Neuronal stem cell (in vitro differentiated cells): ENCODE results near the gene ZNF558. TPM values are rescaled to one million over a fixed set of nuclear protein-coding genes. Genes with fewer than 3 reads are reported as not detected.
"Not testable (repeated sequence)": the region's sequence is repeated elsewhere in the genome, so short reads cannot be mapped to it uniquely, and the experiment has no call there.

Source experiments
- DNase-seq: peaks from one replicate; pipeline ENCODE4 v3.0.0-alpha.2; 2013; ENCODE audit warnings: low spot score
- H2AFZ ChIP-seq: one replicate; pipeline ENCODE4 v1.6.1; 2013; ENCODE audit warnings: mild to moderate bottlenecking, low read length, inconsistent platforms
- H2AK5ac ChIP-seq: 2 replicates; pipeline ENCODE4 v1.6.1; 2013; ENCODE audit warnings: low read depth, mild to moderate bottlenecking, inconsistent platforms, low read length, moderate library complexity, mixed read lengths
- H2BK120ac ChIP-seq: 2 replicates; pipeline ENCODE4 v1.6.1; 2013; ENCODE audit warnings: low read depth, mild to moderate bottlenecking, inconsistent platforms, low read length, moderate library complexity, mixed read lengths
- H2BK12ac ChIP-seq: one replicate; pipeline ENCODE4 v1.6.1; 2013; ENCODE audit warnings: low read length, inconsistent platforms
- H2BK15ac ChIP-seq: 2 replicates; pipeline ENCODE4 v1.6.1; 2013; ENCODE audit warnings: mild to moderate bottlenecking, low read length, inconsistent platforms, mixed read lengths
- H2BK5ac ChIP-seq: one replicate; pipeline ENCODE4 v1.6.1; 2013; ENCODE audit warnings: inconsistent platforms, mild to moderate bottlenecking, low read length, moderate library complexity
- H3K14ac ChIP-seq: one replicate; pipeline ENCODE4 v1.6.1; 2013; ENCODE audit warnings: low read length, inconsistent platforms
- H3K18ac ChIP-seq: 2 replicates; pipeline ENCODE4 v1.6.1; 2013; ENCODE audit warnings: low read length, inconsistent platforms
- H3K23ac ChIP-seq: 2 replicates; pipeline ENCODE4 v1.6.1; 2013; ENCODE audit warnings: low read depth, mild to moderate bottlenecking, mixed read lengths, low read length, inconsistent platforms; ENCODE audit not compliant: poor library complexity
- H3K27ac ChIP-seq: replicated peaks from 3 replicates; pipeline ENCODE4 v1.5.1; 2013; ENCODE audit warnings: low read length, inconsistent platforms
- H3K27me3 ChIP-seq, 3 experiments: 2 replicates each; pipeline ENCODE4 v1.6.1; 2013; ENCODE audit warnings: low read length in 3 of 3, mild to moderate bottlenecking in 2 of 3, inconsistent platforms in 1 of 3, low read depth in 1 of 3, mixed read lengths in 1 of 3, moderate library complexity in 1 of 3; ENCODE audit not compliant: control insufficient read depth in 3 of 3, insufficient read depth in 3 of 3
- H3K36me3 ChIP-seq, 2 donors: replicated peaks in 1 of 2; 2 replicates each; pipeline ENCODE4 v1.6.1; 2013; ENCODE audit warnings: low read length in 2 of 2; ENCODE audit not compliant: control insufficient read depth in 2 of 2, insufficient read depth in 2 of 2
- H3K4ac ChIP-seq: 2 replicates; pipeline ENCODE4 v1.6.1; 2013; ENCODE audit warnings: inconsistent platforms, mild to moderate bottlenecking, low read length, moderate library complexity
- H3K4me1 ChIP-seq, 2 donors: 1 replicate in 1 of 2; 2 replicates in 1 of 2; pipeline ENCODE4 v1.6.1; 2013; ENCODE audit warnings: low read length in 2 of 2, low read depth in 1 of 2; ENCODE audit not compliant: control insufficient read depth in 2 of 2, insufficient read depth in 1 of 2
- H3K4me2 ChIP-seq: one replicate; pipeline ENCODE4 v1.6.1; 2013; ENCODE audit warnings: mild to moderate bottlenecking, low read length, inconsistent platforms; ENCODE audit not compliant: insufficient read depth, poor library complexity, severe bottlenecking
- H3K4me3 ChIP-seq, 2 donors: 2 replicates each; pipeline ENCODE4 v1.5.1; 2013; ENCODE audit warnings: low read length in 2 of 2, mild to moderate bottlenecking in 2 of 2, inconsistent platforms in 1 of 2, moderate library complexity in 1 of 2
- H3K79me1 ChIP-seq: one replicate; pipeline ENCODE4 v1.6.1; 2013; ENCODE audit warnings: low read depth, mild to moderate bottlenecking, inconsistent platforms, low read length, moderate library complexity
- H3K9ac ChIP-seq: one replicate; pipeline ENCODE4 v1.6.1; 2013; ENCODE audit warnings: mild to moderate bottlenecking, low read depth, low read length, inconsistent platforms; ENCODE audit not compliant: poor library complexity
- H3K9me3 ChIP-seq, 2 donors: replicated peaks in 1 of 2; 2 replicates each; pipeline versions ENCODE3 to v1.6.1; 2013; ENCODE audit warnings: low read length in 2 of 2, mild to moderate bottlenecking in 2 of 2, inconsistent platforms in 1 of 2, low read depth in 1 of 2, mixed read lengths in 1 of 2, moderate library complexity in 1 of 2; ENCODE audit not compliant: control insufficient read depth in 2 of 2, insufficient read depth in 1 of 2
- H4K8ac ChIP-seq: one replicate; pipeline ENCODE4 v1.6.1; 2013; ENCODE audit warnings: low read depth, mild to moderate bottlenecking, inconsistent platforms, low read length, moderate library complexity
- H4K91ac ChIP-seq: one replicate; pipeline ENCODE4 v1.6.1; 2013; ENCODE audit warnings: low read length, low read depth, mild to moderate bottlenecking, inconsistent platforms; ENCODE audit not compliant: poor library complexity
- WGBS, 2 donors: extraction: QIAGEN DNeasy Blood & Tissue Kit; methylation state at CpG; one replicate each; pipeline ENCODE4 v1.1.7; 2013; ENCODE audit warnings: missing lambda C conversion rate in 2 of 2, mixed read lengths in 1 of 2; ENCODE audit not compliant: insufficient read length in 2 of 2, insufficient replicate concordance in 1 of 2; ENCODE audit errors: extremely low coverage in 2 of 2; 5-methylcytosine and 5-hydroxymethylcytosine counted together
- small RNA-seq: library from polyadenylated mRNA; stranded (forward); fragments of <200 nt; extraction: miRNeasy Mini kit (QIAGEN cat#:217004); gene quantifications from one replicate; pipeline ENCODE3, GENCODE V24; 2013; ENCODE audit not compliant: insufficient read depth

Gene ZNF558

DNA sequence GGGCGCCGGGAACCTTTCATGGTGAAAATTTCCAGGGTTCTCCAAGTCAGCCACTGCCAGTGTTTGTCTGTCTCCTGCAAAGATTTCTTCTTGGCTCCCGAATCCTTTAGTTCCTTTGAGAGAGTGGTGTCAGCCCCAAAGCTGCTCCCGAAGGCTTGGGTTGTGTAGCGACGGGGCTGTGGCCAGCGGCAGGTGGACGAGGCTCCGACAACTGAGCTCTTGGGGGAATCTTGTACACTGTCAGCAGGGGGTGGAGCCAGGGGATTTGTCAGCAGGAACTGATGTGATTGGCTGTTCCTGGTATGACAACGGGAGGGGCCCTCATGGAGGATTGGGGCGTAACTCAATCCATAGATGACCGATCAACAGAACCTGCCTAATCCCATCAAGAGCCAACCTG, 58.5 kb downstream of the ZNF558 start:
- not testable (repeated sequence) for H2BK15ac ChIP-seq, H3K23ac ChIP-seq, H2AFZ ChIP-seq, H3K14ac ChIP-seq, H3K36me3 ChIP-seq, DNase-seq, H2BK120ac ChIP-seq, H3K79me1 ChIP-seq, H3K4me1 ChIP-seq, H3K9me3 ChIP-seq, H3K4me3 ChIP-seq, H2BK5ac ChIP-seq, H4K91ac ChIP-seq, H3K27me3 ChIP-seq, H3K27ac ChIP-seq, H3K9ac ChIP-seq, H2BK12ac ChIP-seq, H3K4ac ChIP-seq, H3K18ac ChIP-seq, H3K4me2 ChIP-seq, H4K8ac ChIP-seq, H2AK5ac ChIP-seq
- WGBS, 2 donors = no CpG with 5 or more reads among the region's 12 CpGs

DNA sequence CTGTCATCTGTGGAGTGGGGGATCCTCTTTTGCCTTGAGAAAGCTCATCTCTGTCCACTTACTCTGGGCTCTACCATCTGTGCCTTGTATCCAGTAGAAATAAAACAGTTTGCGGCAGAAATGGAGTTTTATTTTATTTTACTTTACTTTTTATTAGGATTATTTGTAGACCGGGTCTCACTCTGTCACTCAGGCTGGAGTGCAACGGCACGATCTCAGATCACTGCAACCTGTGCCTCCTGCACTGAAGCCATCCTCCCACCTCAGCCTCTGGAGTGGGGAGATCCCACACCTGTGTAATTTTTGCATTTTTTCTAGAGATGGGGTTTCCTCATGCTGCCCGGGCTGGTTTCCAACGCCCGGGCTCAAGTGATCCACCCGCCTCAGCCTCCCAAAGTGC, 62.8 kb downstream of the ZNF558 start:
- not testable (repeated sequence) for H3K4me3 ChIP-seq, H3K23ac ChIP-seq, H2BK5ac ChIP-seq, H2AFZ ChIP-seq, H2BK15ac ChIP-seq, H3K9me3 ChIP-seq, H3K27me3 ChIP-seq, H3K36me3 ChIP-seq, H2AK5ac ChIP-seq, H3K27ac ChIP-seq, H2BK120ac ChIP-seq, H3K4me2 ChIP-seq, H3K4me1 ChIP-seq, H4K8ac ChIP-seq, H3K79me1 ChIP-seq, H2BK12ac ChIP-seq, H3K18ac ChIP-seq, H4K91ac ChIP-seq, H3K9ac ChIP-seq, H3K14ac ChIP-seq, H3K4ac ChIP-seq, DNase-seq
- WGBS, 2 donors = no CpG with 5 or more reads among the region's 8 CpGs

DNA sequence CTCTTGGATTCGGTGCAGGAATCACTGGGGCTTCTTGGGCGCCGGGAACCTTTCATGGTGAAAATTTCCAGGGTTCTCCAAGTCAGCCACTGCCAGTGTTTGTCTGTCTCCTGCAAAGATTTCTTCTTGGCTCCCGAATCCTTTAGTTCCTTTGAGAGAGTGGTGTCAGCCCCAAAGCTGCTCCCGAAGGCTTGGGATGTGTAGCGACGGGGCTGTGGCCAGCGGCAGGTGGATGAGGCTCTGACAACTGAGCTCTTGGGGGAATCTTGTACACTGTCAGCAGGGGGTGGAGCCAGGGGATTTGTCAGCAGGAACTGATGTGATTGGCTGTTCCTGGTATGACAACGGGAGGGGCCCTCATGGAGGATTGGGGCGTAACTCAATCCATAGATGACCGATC, 64.8 kb downstream of the ZNF558 start:
- H2BK120ac ChIP-seq, H3K23ac ChIP-seq, H3K4me3 ChIP-seq, H3K9ac ChIP-seq, H2BK5ac ChIP-seq, H3K14ac ChIP-seq, H3K18ac ChIP-seq, H2AFZ ChIP-seq, H3K79me1 ChIP-seq, H2BK15ac ChIP-seq, H2AK5ac ChIP-seq, H3K27ac ChIP-seq, H3K4ac ChIP-seq, H4K91ac ChIP-seq, H3K4me1 ChIP-seq, H3K9me3 ChIP-seq, H2BK12ac ChIP-seq, DNase-seq, H3K36me3 ChIP-seq, H3K27me3 ChIP-seq, H4K8ac ChIP-seq, H3K4me2 ChIP-seq: not testable (repeated sequence)
- WGBS, 2 donors = no CpG with 5 or more reads among the region's 11 CpGs

Small RNAs within 50 kb of the gene (small RNA-seq; reads per million reads assigned to genes)
- not detected for gene AC012616.1
